Neural cell (in vitro differentiated cells): ENCODE data around the gene KCTD16. TPM values are rescaled to one million over a fixed set of nuclear protein-coding genes. Genes with fewer than 3 reads are reported as not detected.

Source experiments
- H2AFZ ChIP-seq: fragments of 200-600, 300-800 bp; sonication (generic), shearing (Covaris generic); 2 replicates; pipeline ENCODE4 v1.6.0; 2014; ENCODE audit warnings: low read depth, mild to moderate bottlenecking, antibody characterized with exemption, low read length, moderate library complexity
- H3F3A ChIP-seq: fragments of 200-600 bp; shearing (Covaris generic); 2 replicates; pipeline ENCODE4 v1.6.1; 2016; ENCODE audit warnings: mild to moderate bottlenecking, moderate library complexity, mixed read lengths, antibody characterized with exemption, low read length; ENCODE audit not compliant: insufficient read depth, poor library complexity, severe bottlenecking
- H3K27ac ChIP-seq: fragments of 200-600, 300-800 bp; sonication (generic), shearing (Covaris generic); 2 replicates; pipeline ENCODE4 v1.5.1; 2014; ENCODE audit warnings: mild to moderate bottlenecking, low read length, moderate library complexity
- H3K27me3 ChIP-seq: fragments of 300-800, 200-600 bp; sonication (generic), shearing (Covaris generic); 2 replicates; pipeline ENCODE4 v1.6.0; 2014; ENCODE audit warnings: mild to moderate bottlenecking, low read depth, low read length, moderate library complexity; ENCODE audit not compliant: insufficient read depth
- H3K36me3 ChIP-seq: fragments of 300-800, 200-600 bp; sonication (generic), shearing (Covaris generic); 2 replicates; pipeline ENCODE4 v1.5.1; 2014; ENCODE audit warnings: mild to moderate bottlenecking, antibody characterized with exemption, low read length, moderate library complexity; ENCODE audit not compliant: insufficient read depth
- H3K4me2 ChIP-seq: fragments of 300-800, 200-600 bp; sonication (generic), shearing (Covaris generic); 2 replicates; pipeline ENCODE4 v1.6.0; 2014; ENCODE audit warnings: mild to moderate bottlenecking, low read length
- H3K4me3 ChIP-seq: fragments of 300-800, 200-600 bp; sonication (generic), shearing (Covaris generic); 2 replicates; pipeline ENCODE4 v1.5.1; 2014; ENCODE audit warnings: mild to moderate bottlenecking, low read length, moderate library complexity
- H3K79me2 ChIP-seq: fragments of 200-600 bp; shearing (Covaris generic); replicated peaks from 2 replicates; pipeline ENCODE4 v1.6.0; 2014; ENCODE audit warnings: mild to moderate bottlenecking, low read length, moderate library complexity; ENCODE audit not compliant: insufficient read depth
- H3K9ac ChIP-seq: fragments of 300-800, 200-600 bp; sonication (generic), shearing (Covaris generic); 2 replicates; pipeline ENCODE4 v1.6.1; 2016; ENCODE audit warnings: mild to moderate bottlenecking, low read length, mixed read lengths
- H3K9me2 ChIP-seq: fragments of 200-600 bp; shearing (Covaris generic); 2 replicates; pipeline ENCODE4 v1.6.1; 2016; ENCODE audit warnings: mild to moderate bottlenecking, low read length, mixed read lengths; ENCODE audit not compliant: insufficient read depth
- H3K9me3 ChIP-seq: fragments of 200-600, 300-800 bp; sonication (generic), shearing (Covaris generic); 2 replicates; pipeline ENCODE4 v1.6.1; 2016; ENCODE audit warnings: mild to moderate bottlenecking, mixed run types, low read length, moderate library complexity, mixed read lengths
- H4K20me1 ChIP-seq: fragments of 200-600 bp; shearing (Covaris generic); 2 replicates; pipeline ENCODE4 v1.6.1; 2016; ENCODE audit warnings: mild to moderate bottlenecking, mixed run types; ENCODE audit not compliant: insufficient read depth
- EP300 ChIP-seq: fragments of 450-650 bp; conservative IDR thresholded peaks from 2 replicates; pipeline ENCODE4 v1.6.1; 2014; ENCODE audit warnings: antibody characterized with exemption, mild to moderate bottlenecking, moderate library complexity; ENCODE audit not compliant: poor library complexity, severe bottlenecking
- EZH2 ChIP-seq: fragments of 200-600, 300-800 bp; shearing (Covaris generic), sonication (generic); IDR thresholded peaks from 2 replicates; pipeline ENCODE4 v1.6.1; 2014; ENCODE audit warnings: antibody characterized with exemption, low read length, borderline replicate concordance, mild to moderate bottlenecking; ENCODE audit not compliant: insufficient read depth, poor library complexity, severe bottlenecking
- MXI1 ChIP-seq: fragments of 450-650 bp; conservative IDR thresholded peaks from 2 replicates; pipeline ENCODE4 v1.6.1; 2014; ENCODE audit warnings: antibody characterized with exemption, mild to moderate bottlenecking; ENCODE audit not compliant: poor library complexity, severe bottlenecking
- POLR2AphosphoS5 ChIP-seq: IDR thresholded peaks from 2 replicates; pipeline ENCODE4 v1.6.1; 2012
- RAD21 ChIP-seq: fragments of 450-650 bp; conservative IDR thresholded peaks from 2 replicates; pipeline ENCODE4 v1.6.1; 2014; ENCODE audit warnings: antibody characterized with exemption, mild to moderate bottlenecking, moderate library complexity
- SMC3 ChIP-seq: fragments of 450-650 bp; conservative IDR thresholded peaks from 2 replicates; pipeline ENCODE4 v1.6.1; 2014; ENCODE audit warnings: antibody characterized with exemption, mild to moderate bottlenecking, moderate library complexity; ENCODE audit not compliant: poor library complexity
- TAF1 ChIP-seq: IDR thresholded peaks from 2 replicates; pipeline ENCODE4 v1.6.1; 2012; ENCODE audit warnings: low read depth
- polyA plus RNA-seq: library from polyadenylated mRNA; depleted of rRNA; stranded (reverse); fragments of >200 nt; gene quantifications from 2 replicates; pipeline ENCODE4 v1.2.3, GENCODE V29; 2014
- TF ChIP-seq, protein P1 (sequence below): fragments of 450-650 bp; IDR thresholded peaks from 2 replicates; pipeline ENCODE4 v1.5.1; 2014; ENCODE audit warnings: antibody characterized with exemption, mild to moderate bottlenecking, moderate library complexity; ENCODE audit not compliant: poor library complexity, severe bottlenecking
- TF ChIP-seq, protein P2 (sequence below): IDR thresholded peaks from 2 replicates; pipeline ENCODE4 v1.6.1; 2012; ENCODE audit warnings: borderline replicate concordance

The KCTD16 gene
- polyA plus RNA-seq, 1 donor from 2014 or later = 7.1 TPM

DNA sequence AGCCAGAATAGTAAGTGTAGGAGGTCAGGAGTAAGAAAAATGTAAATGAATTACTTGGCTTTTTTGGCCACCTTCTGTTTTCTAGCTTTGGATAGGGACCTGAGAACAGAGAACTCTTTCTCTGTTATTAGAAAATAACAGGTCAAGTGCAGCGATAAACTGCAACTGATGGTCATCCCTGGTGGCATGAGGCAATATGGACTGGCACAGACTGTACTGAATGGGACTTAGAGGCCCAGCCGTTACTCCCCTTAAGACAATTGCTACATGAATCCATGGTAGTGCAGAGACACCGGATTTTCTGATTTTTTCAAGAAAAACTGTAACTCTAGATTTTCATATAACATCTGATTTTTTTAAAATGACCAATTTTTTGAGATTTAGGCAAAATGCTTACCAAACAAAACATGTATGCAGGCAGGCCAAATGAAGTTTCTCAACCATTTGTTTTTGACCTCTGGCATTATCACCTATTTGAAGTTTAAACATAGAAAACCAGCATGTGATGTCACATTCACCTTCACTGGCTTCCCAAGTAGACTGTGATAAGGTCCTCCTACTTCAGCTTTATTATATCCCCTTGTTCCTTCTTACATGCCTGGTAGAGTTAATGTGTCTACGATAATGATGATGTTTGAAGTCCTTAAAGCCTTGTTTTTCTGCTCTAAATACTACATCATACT, 262.6 kb downstream of the KCTD16 start:
- no peaks in the 10 kb centered on the region for H3K79me2 ChIP-seq
- H3K9me2 ChIP-seq = no peaks in the 10 kb centered on the region
- no peaks in the 10 kb centered on the region for H4K20me1 ChIP-seq
- H3F3A ChIP-seq = no peaks in the 10 kb centered on the region
- H3K36me3 ChIP-seq = no peaks in the 10 kb centered on the region
- no peaks in the 10 kb centered on the region for H3K27me3 ChIP-seq
- no peaks in the 10 kb centered on the region for H3K9me3 ChIP-seq
- H3K4me2 ChIP-seq = no peak overlapping the region
- H2AFZ ChIP-seq = no peak overlapping the region
- no peak overlapping the region for H3K4me3 ChIP-seq
- TF ChIP-seq RAD21 (no peak), TAF1 (no peak), EP300 (no peak), MXI1 (no peak), EZH2 (no peak), SMC3 (no peak), POLR2AphosphoS5 (no peak)
- TF ChIP-seq, protein P1, sequence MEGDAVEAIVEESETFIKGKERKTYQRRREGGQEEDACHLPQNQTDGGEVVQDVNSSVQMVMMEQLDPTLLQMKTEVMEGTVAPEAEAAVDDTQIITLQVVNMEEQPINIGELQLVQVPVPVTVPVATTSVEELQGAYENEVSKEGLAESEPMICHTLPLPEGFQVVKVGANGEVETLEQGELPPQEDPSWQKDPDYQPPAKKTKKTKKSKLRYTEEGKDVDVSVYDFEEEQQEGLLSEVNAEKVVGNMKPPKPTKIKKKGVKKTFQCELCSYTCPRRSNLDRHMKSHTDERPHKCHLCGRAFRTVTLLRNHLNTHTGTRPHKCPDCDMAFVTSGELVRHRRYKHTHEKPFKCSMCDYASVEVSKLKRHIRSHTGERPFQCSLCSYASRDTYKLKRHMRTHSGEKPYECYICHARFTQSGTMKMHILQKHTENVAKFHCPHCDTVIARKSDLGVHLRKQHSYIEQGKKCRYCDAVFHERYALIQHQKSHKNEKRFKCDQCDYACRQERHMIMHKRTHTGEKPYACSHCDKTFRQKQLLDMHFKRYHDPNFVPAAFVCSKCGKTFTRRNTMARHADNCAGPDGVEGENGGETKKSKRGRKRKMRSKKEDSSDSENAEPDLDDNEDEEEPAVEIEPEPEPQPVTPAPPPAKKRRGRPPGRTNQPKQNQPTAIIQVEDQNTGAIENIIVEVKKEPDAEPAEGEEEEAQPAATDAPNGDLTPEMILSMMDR = no peak
- TF ChIP-seq, protein P2, sequence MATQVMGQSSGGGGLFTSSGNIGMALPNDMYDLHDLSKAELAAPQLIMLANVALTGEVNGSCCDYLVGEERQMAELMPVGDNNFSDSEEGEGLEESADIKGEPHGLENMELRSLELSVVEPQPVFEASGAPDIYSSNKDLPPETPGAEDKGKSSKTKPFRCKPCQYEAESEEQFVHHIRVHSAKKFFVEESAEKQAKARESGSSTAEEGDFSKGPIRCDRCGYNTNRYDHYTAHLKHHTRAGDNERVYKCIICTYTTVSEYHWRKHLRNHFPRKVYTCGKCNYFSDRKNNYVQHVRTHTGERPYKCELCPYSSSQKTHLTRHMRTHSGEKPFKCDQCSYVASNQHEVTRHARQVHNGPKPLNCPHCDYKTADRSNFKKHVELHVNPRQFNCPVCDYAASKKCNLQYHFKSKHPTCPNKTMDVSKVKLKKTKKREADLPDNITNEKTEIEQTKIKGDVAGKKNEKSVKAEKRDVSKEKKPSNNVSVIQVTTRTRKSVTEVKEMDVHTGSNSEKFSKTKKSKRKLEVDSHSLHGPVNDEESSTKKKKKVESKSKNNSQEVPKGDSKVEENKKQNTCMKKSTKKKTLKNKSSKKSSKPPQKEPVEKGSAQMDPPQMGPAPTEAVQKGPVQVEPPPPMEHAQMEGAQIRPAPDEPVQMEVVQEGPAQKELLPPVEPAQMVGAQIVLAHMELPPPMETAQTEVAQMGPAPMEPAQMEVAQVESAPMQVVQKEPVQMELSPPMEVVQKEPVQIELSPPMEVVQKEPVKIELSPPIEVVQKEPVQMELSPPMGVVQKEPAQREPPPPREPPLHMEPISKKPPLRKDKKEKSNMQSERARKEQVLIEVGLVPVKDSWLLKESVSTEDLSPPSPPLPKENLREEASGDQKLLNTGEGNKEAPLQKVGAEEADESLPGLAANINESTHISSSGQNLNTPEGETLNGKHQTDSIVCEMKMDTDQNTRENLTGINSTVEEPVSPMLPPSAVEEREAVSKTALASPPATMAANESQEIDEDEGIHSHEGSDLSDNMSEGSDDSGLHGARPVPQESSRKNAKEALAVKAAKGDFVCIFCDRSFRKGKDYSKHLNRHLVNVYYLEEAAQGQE = no peak
- no peak overlapping the region for H3K9ac ChIP-seq
- no peak overlapping the region for H3K27ac ChIP-seq

DNA sequence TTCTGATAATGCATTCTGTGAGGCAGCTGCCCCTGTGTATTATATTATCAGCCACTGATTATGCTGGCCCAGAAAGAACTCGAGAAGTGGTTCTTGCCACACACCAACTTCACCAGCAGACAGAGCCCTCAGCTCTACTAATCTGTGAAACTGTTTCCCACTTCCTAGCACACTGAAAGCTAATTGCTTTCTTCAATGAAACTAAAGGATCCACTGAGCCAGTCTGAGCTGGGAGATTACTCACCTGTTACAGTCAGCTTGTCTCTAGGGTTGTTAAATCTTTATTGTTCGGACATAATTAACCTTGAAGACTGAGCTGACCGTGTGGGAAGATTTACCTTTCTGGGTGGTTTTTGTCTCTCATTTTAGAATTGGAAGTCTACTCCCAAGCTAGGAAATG, 263.2 kb downstream of the KCTD16 start:
- H3F3A ChIP-seq = no peaks in the 10 kb centered on the region
- no peak overlapping the region for H3K4me2 ChIP-seq
- no peaks in the 10 kb centered on the region for H4K20me1 ChIP-seq
- no peak overlapping the region for H3K9ac ChIP-seq
- no peak for TF ChIP-seq TAF1
- no peak for TF ChIP-seq EZH2
- TF ChIP-seq POLR2AphosphoS5 = no peak
- no peak for TF ChIP-seq MXI1
- no peak for TF ChIP-seq EP300
- TF ChIP-seq, protein P2 = no peak
- TF ChIP-seq RAD21 = no peak
- TF ChIP-seq, protein P1 = no peak
- TF ChIP-seq SMC3 = no peak
- no peaks in the 10 kb centered on the region for H3K9me2 ChIP-seq
- no peaks in the 10 kb centered on the region for H3K27me3 ChIP-seq
- H3K4me3 ChIP-seq = no peak overlapping the region
- no peaks in the 10 kb centered on the region for H3K9me3 ChIP-seq
- H3K27ac ChIP-seq = no peak overlapping the region
- no peaks in the 10 kb centered on the region for H3K36me3 ChIP-seq
- H3K79me2 ChIP-seq = no peaks in the 10 kb centered on the region
- no peak overlapping the region for H2AFZ ChIP-seq
